ENCODE results near the gene LRRC28.
A peak's percentile ranks its signal among the peaks of the same experiment; 100 is the strongest.

Gene LRRC28

DNA sequence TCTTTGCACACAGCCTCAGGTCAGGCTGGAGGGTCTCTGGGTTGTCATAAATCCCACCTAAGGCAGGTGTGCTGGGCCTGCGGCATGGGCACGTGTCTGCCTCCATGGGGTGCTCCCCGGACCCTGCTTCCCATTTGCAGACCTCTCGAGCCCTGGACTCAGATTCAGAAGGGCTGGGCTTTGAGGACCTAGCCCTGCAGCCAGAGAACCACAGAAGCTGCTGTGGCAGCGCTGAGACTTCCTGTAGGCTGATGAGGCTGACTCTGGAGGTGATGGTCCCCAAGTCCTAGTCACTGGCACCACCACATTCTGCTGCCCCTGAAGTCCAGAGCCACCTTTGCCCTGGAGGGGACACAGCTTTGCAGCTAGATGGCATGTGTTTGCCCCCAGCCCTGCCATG lies 156.4 kb downstream of the LRRC28 start:
- TF ChIP-seq, protein P1, sequence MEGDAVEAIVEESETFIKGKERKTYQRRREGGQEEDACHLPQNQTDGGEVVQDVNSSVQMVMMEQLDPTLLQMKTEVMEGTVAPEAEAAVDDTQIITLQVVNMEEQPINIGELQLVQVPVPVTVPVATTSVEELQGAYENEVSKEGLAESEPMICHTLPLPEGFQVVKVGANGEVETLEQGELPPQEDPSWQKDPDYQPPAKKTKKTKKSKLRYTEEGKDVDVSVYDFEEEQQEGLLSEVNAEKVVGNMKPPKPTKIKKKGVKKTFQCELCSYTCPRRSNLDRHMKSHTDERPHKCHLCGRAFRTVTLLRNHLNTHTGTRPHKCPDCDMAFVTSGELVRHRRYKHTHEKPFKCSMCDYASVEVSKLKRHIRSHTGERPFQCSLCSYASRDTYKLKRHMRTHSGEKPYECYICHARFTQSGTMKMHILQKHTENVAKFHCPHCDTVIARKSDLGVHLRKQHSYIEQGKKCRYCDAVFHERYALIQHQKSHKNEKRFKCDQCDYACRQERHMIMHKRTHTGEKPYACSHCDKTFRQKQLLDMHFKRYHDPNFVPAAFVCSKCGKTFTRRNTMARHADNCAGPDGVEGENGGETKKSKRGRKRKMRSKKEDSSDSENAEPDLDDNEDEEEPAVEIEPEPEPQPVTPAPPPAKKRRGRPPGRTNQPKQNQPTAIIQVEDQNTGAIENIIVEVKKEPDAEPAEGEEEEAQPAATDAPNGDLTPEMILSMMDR (IDR thresholded peaks at IDR 0.05; ENCODE audit: low read depth, low read length), result no peak
- Histone ChIP-seq H3K27me3 (ENCODE audit: insufficient read depth, low read depth, severe bottlenecking) (no peaks in the 10 kb centered on the region), H3K36me3 (no peaks in the 10 kb centered on the region), H3K27ac (no peak overlapping the region), H3K9me3 (ENCODE audit: severe bottlenecking) (no peaks in the 10 kb centered on the region), H3K4me3 (ENCODE audit: low read depth, low read length) (no peak overlapping the region)
- DNase-seq, result no peak

DNA sequence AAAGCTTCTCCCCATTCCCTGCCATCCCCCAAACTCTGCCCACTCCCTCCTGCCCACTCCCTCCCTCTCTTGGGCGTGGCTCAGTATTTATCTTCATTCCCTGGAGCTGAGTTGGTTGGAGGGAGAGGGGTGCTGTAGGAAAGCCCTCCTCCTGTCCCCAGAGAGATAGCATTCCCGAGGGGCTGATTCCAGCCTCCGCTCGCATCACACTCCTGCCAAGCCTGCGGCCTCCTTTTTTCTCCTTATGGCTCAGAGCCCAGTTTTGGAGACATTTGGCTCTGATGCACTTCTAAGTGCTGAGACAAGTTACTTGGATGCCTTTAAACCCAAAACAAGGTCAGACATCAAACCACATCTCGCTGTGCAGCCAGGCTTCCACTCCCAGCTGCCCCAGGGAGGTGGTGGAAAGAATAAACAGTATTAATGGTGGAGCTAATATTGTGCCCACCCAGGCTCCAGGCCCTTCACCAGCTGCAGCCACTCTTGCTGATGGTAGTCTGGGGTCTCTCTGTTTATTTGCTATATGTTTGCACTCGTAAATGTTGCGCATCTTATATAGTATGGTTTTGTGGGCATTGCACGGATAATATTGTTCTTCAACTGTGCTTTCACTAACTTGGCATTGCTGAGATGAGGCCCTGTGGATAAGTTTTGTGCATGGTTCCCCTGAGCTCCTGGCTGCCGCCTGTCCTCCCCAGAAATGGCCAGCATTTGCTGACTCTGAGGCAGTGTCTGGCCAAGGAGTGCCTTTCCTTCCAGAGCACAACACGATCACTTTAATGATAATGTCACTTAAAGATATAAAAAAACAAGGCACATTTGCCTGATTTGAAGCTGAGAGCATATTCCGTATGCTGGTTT lies 157.2 kb downstream of the LRRC28 start:
- no peak for DNase-seq
- Histone ChIP-seq H3K27me3 (ENCODE audit: insufficient read depth, low read depth, severe bottlenecking) (no peaks in the 10 kb centered on the region), H3K36me3 (no peaks in the 10 kb centered on the region), H3K27ac (no peak overlapping the region), H3K4me3 (ENCODE audit: low read depth, low read length) (no peak overlapping the region), H3K9me3 (ENCODE audit: severe bottlenecking) (no peaks in the 10 kb centered on the region)
- TF ChIP-seq, protein P1 (IDR thresholded peaks at IDR 0.05; ENCODE audit: low read depth, low read length), result no peak

DNA sequence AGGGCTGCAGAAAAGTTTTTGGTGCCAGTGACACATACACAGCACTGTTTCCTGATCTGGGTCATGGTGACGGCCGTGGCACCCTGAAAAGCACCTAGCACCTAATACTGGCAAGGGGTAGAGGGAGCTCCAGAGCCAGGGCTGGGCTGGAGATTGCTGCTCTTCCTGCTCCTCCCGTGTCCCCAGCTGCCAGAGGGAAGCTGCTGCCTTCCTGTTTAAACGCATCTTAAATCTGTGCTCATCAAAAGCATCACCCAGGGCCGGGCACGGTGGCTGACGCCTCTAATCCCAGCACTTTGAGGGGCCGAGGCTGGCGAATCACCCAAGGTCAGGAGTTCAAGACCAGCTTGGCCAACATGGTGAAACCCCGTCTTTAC lies 157.8 kb downstream of the LRRC28 start:
- H3K27ac ChIP-seq, result no peak overlapping the region

DNA sequence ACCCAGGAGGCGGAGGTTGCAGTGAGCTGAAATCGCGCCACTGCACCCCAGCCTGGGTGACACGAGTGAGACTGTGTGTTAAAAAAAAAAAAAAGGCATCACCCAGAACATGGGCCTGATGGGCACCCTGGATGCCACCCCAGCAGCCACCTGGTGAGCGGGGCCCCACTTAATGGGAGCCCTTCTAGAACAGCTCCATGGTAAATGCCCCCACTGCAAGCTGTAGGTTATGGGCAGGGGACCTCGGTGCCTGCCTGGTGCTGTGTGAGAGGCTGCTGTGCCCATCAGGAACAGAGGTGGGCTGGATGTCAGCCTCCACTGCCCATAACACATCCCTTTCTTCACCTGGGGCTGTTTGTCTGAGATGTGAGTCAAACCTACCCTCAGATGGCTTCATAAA lies 158.3 kb downstream of the LRRC28 start:
- Histone ChIP-seq H3K4me3 (ENCODE audit: low read depth, low read length) (no peak overlapping the region), H3K9me3 (ENCODE audit: severe bottlenecking) (no peaks in the 10 kb centered on the region), H3K27me3 (ENCODE audit: insufficient read depth, low read depth, severe bottlenecking) (no peaks in the 10 kb centered on the region), H3K27ac (no peak overlapping the region), H3K36me3 (no peaks in the 10 kb centered on the region)
- TF ChIP-seq, protein P1 (IDR thresholded peaks at IDR 0.05; ENCODE audit: low read depth, low read length), result no peak
- DNase-seq, result no peak

More for the DNA sequence above, 157.8 kb downstream of the LRRC28 start:
- H3K9me3 ChIP-seq (ENCODE audit: severe bottlenecking), result no peaks in the 10 kb centered on the region
- H3K4me3 ChIP-seq (ENCODE audit: low read depth, low read length), result no peak overlapping the region
- H3K36me3 ChIP-seq, result no peaks in the 10 kb centered on the region
- TF ChIP-seq, protein P1 (IDR thresholded peaks at IDR 0.05; ENCODE audit: low read depth, low read length), result peak; percentile 93
- no peaks in the 10 kb centered on the region for H3K27me3 ChIP-seq (ENCODE audit: insufficient read depth, low read depth, severe bottlenecking)
- peak; percentile 76 for DNase-seq

DNA sequence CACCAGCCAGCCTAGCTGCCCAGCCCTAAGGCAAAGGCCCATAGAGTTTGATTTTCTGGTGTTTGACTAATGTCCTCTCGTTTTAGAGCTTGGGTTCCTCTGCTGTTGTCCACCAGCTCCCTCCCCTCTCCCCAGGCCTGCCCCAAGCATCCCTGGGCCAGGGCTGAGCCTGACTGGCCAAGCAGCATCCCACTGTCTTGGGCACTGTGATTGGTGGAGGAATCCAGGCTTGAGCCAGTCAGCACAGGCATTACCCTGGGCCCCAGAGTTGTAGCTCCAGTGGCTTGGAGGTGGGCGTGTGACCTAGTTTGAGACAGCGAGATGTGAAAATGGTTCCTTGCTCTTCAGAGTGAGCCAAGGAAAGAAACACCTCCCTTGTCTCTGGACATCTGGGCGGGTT lies 159.2 kb downstream of the LRRC28 start:
- no peaks in the 10 kb centered on the region for H3K9me3 ChIP-seq (ENCODE audit: severe bottlenecking)
- TF ChIP-seq, protein P1 (IDR thresholded peaks at IDR 0.05; ENCODE audit: low read depth, low read length), result no peak
- H3K27me3 ChIP-seq (ENCODE audit: insufficient read depth, low read depth, severe bottlenecking), result no peaks in the 10 kb centered on the region
- no peak overlapping the region for H3K4me3 ChIP-seq (ENCODE audit: low read depth, low read length)
- DNase-seq, result no peak
- no peak overlapping the region for H3K27ac ChIP-seq
- no peaks in the 10 kb centered on the region for H3K36me3 ChIP-seq

DNA sequence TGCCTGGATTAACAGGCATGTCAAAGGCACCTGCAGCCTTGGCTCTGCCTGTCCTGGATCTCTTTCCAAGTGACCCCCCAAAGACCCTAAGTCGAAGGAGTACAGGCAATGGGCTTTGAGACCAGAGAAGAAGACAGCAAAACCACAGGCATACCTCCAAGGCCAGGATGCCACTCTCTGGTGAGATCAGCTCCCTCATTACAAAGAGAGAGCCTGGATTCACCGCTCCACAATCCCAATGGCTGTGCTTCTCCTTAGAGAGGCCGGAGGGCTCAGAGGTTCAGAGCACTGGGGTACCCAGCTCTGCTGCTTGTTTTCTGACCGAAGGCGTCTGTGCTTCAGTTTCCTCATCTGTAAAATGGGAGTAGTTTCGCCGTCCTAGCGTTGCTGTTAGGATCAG lies 160.0 kb downstream of the LRRC28 start:
- DNase-seq, result no peak
- TF ChIP-seq, protein P1 (IDR thresholded peaks at IDR 0.05; ENCODE audit: low read depth, low read length), result no peak
- H3K9me3 ChIP-seq (ENCODE audit: severe bottlenecking), result no peaks in the 10 kb centered on the region
- H3K27ac ChIP-seq, result no peak overlapping the region
- no peak overlapping the region for H3K4me3 ChIP-seq (ENCODE audit: low read depth, low read length)
- no peaks in the 10 kb centered on the region for H3K27me3 ChIP-seq (ENCODE audit: insufficient read depth, low read depth, severe bottlenecking)
- no peaks in the 10 kb centered on the region for H3K36me3 ChIP-seq

All from WERI-Rb-1 (cell line).